HepG2 (cell line): ENCODE results near the gene SGF29. TPM values are rescaled to one million over a fixed set of nuclear protein-coding genes. Genes with fewer than 3 reads are reported as not detected.
A peak's percentile ranks its signal among the peaks of the same experiment; 100 is the strongest.

Experiments
- ATAC-seq: fragments of 200-7000 bp; cut with Tn5 transposase; 3 replicates; pipeline ENCODE4 v1.9.1; 2020; ENCODE audit warnings: mild to moderate bottlenecking, moderate library complexity
- BruUV-seq: library from RNA; stranded (reverse); fragments of 400-500 nt; replicated peaks from 2 replicates; lab custom pipeline; 2021; lab: Mats Ljungman, UMichigan
- CTCF ChIA-PET: fragments of 300-600 bp; formaldehyde crosslinking; extraction: SDS; loops from one replicate; lab custom pipeline; 2021; ENCODE audit warnings: low total read pairs, inconsistent platforms, low intra/inter-chr PET ratio; lab: Yijun Ruan, JAX
- POLR2A ChIA-PET: fragments of 350-600 bp; sonication (Branson Sonifier 250); formaldehyde crosslinking; loops from one replicate; lab custom pipeline; 2020; ENCODE audit warnings: antibody characterized with exemption, inconsistent platforms; lab: Yijun Ruan, JAX
- DNase-seq: peaks from one replicate; pipeline ENCODE4 v3.0.0-alpha.2; 2015; ENCODE audit warnings: low spot score
- FAIRE-seq: peaks from 3 replicates; lab custom pipeline; 2011; peaks lifted over from hg19 to GRCh38; lab: Jason Lieb, UNC
- H2AFZ ChIP-seq: one replicate; pipeline ENCODE4 v1.6.1; 2011; ENCODE audit warnings: low read length, inconsistent platforms
- H3K27ac ChIP-seq: fragments of 300-600 bp; 3 replicates; pipeline ENCODE4 v1.8.0; 2011; ENCODE audit warnings: mixed run types, mild to moderate bottlenecking, mixed read lengths, low read length, inconsistent platforms; ENCODE audit not compliant: insufficient read depth; ENCODE audit errors: extremely low read length
- H3K27me3 ChIP-seq, 2 experiments: fragments of 200-600 bp in 1 of 2; 2 replicates in 1 of 2; 3 replicates in 1 of 2; pipeline versions ENCODE4 v1.6.0 to v1.8.0; 2011; ENCODE audit warnings: low read length in 2 of 2, mild to moderate bottlenecking in 2 of 2, moderate library complexity in 2 of 2, inconsistent platforms in 1 of 2; ENCODE audit not compliant: insufficient read depth in 2 of 2, control insufficient read depth in 1 of 2
- H3K36me3 ChIP-seq, 2 experiments: fragments of 200-600 bp in 1 of 2; replicated peaks in 1 of 2; 2 replicates in 1 of 2; 3 replicates in 1 of 2; pipeline versions ENCODE4 v1.5.1 to v1.8.0; 2011; ENCODE audit warnings: low read length in 2 of 2, inconsistent platforms in 1 of 2; ENCODE audit not compliant: insufficient read depth in 2 of 2, control insufficient read depth in 1 of 2
- H3K4me1 ChIP-seq: 2 replicates; pipeline ENCODE4 v1.5.1; 2012; ENCODE audit warnings: low read length, inconsistent platforms; ENCODE audit not compliant: insufficient read depth
- H3K4me2 ChIP-seq: 2 replicates; pipeline ENCODE4 v1.6.0; 2011; ENCODE audit warnings: low read depth, low read length, inconsistent platforms
- H3K4me3 ChIP-seq, 3 experiments: fragments of 200-600 bp in 1 of 3; sonication (generic), shearing (Covaris generic) in 1 of 3; replicated peaks in 1 of 3; 2 replicates each; pipeline ENCODE4 v1.5.1; 2011 to 2016; ENCODE audit warnings: low read length in 3 of 3, inconsistent platforms in 2 of 3, low read depth in 2 of 3, mild to moderate bottlenecking in 2 of 3, control low read depth in 1 of 3, mixed read lengths in 1 of 3; ENCODE audit not compliant: insufficient read depth in 1 of 3
- H3K79me2 ChIP-seq: one replicate; pipeline ENCODE4 v1.6.1; 2011; ENCODE audit warnings: low read length, inconsistent platforms; ENCODE audit not compliant: insufficient read depth
- H3K9ac ChIP-seq: 2 replicates; pipeline ENCODE4 v1.6.0; 2011; ENCODE audit warnings: mild to moderate bottlenecking, low read depth, low read length, inconsistent platforms; ENCODE audit not compliant: insufficient read depth
- H3K9me3 ChIP-seq: 2 replicates; pipeline ENCODE4 v1.5.1; 2012; ENCODE audit warnings: mild to moderate bottlenecking, low read length
- H4K20me1 ChIP-seq: 2 replicates; pipeline ENCODE4 v1.6.0; 2011; ENCODE audit warnings: inconsistent platforms, mild to moderate bottlenecking, low read length, moderate library complexity; ENCODE audit not compliant: insufficient read depth
- FOSL1 ChIP-seq: sonication (generic); formaldehyde crosslinking; IDR thresholded peaks from 2 replicates; pipeline ENCODE4 v1.9.0; 2021; ENCODE audit warnings: missing genetic modification reagents, borderline replicate concordance
- PTBP1 ChIP-seq: fragments of 200-400 bp; formaldehyde crosslinking; IDR thresholded peaks from 2 replicates; pipeline ENCODE4 v1.6.1; 2018; ENCODE audit warnings: low read length, low read depth; ENCODE audit not compliant: poor library complexity, severe bottlenecking
- RBFOX2 ChIP-seq: fragments of 200-400 bp; formaldehyde crosslinking; IDR thresholded peaks from 2 replicates; pipeline ENCODE4 v1.6.1; 2017; ENCODE audit warnings: low read depth, mild to moderate bottlenecking, low read length
- RXRA ChIP-seq: sonication (generic); formaldehyde crosslinking; IDR thresholded peaks from 2 replicates; pipeline ENCODE4 v1.5.1; 2020; ENCODE audit warnings: missing genetic modification reagents
- SRSF4 ChIP-seq: fragments of 200-400 bp; formaldehyde crosslinking; IDR thresholded peaks from one replicate; pipeline ENCODE4 v1.6.1; 2018; ENCODE audit warnings: mild to moderate bottlenecking, low read depth, low read length, moderate library complexity; ENCODE audit not compliant: poor library complexity, severe bottlenecking
- ZFX ChIP-seq: sonication (generic); formaldehyde crosslinking; IDR thresholded peaks from 2 replicates; pipeline ENCODE4 v1.4.0; 2020; ENCODE audit warnings: mild to moderate bottlenecking, low read depth, missing genetic modification reagents, moderate library complexity
- ZNF615 ChIP-seq: sonication (generic); formaldehyde crosslinking; IDR thresholded peaks from 2 replicates; pipeline ENCODE4 v1.5.0; 2020; ENCODE audit warnings: mild to moderate bottlenecking, missing genetic modification reagents, borderline replicate concordance
- ZNF878 ChIP-seq: sonication (generic); formaldehyde crosslinking; IDR thresholded peaks from 2 replicates; pipeline ENCODE4 v1.8.1; 2023; ENCODE audit warnings: mild to moderate bottlenecking, missing genetic modification reagents, moderate library complexity
- ZNF891 ChIP-seq: sonication (generic); formaldehyde crosslinking; IDR thresholded peaks from 2 replicates; pipeline ENCODE4 v1.5.0; 2020; ENCODE audit warnings: mild to moderate bottlenecking, missing genetic modification reagents
- ZSCAN22 ChIP-seq: sonication (generic); formaldehyde crosslinking; IDR thresholded peaks from 2 replicates; pipeline ENCODE4 v1.4.0; 2020; ENCODE audit warnings: mild to moderate bottlenecking, missing genetic modification reagents
- ZUFSP ChIP-seq: sonication (generic); formaldehyde crosslinking; IDR thresholded peaks from 2 replicates; pipeline ENCODE4 v1.9.0; 2021; ENCODE audit warnings: missing genetic modification reagents, mild to moderate bottlenecking, borderline replicate concordance
- WGBS: methylation state at CpG from one replicate; pipeline ENCODE4 v1.1.6; 2017; ENCODE audit warnings: low lambda C conversion rate; 5-methylcytosine and 5-hydroxymethylcytosine counted together
- in situ Hi-C: cut with HindIII; loops from 2 replicates; pipeline ENCODE4 v1.10.0; 2017; ENCODE audit warnings: low pct_unique_long_range_greater_than_20kb; ENCODE audit not compliant: extremely low pct_ligation_motif_present
- intact Hi-C: fragments of 100-400 bp; cut with micrococcal nuclease; formaldehyde crosslinking; loops from one replicate; pipeline ENCODE4 v1.10.0; 2022; ENCODE audit not compliant: unreplicated experiment
- polyA plus RNA-seq, 8 experiments: library from polyadenylated mRNA; depleted of rRNA in 3 of 8; stranded (reverse) in 7 of 8; unstranded in 1 of 8; fragments of >200 nt; fragmentation: Illumina TruSeq in 4 of 8; extraction: Trizol in 4 of 8; gene quantifications; 2 replicates each; pipeline versions ENCODE4 v1.2.1 to v1.2.3, GENCODE V29; 2011 to 2016; ENCODE audit warnings: low read depth in 4 of 8, missing spikeins in 1 of 8, mixed read lengths in 1 of 8; ENCODE audit not compliant: insufficient read depth in 1 of 8
- total RNA-seq, 5 experiments: library from RNA; depleted of rRNA; stranded (reverse); fragments of >200 nt; fragmentation: Illumina TruSeq; extraction: Trizol; gene quantifications; 2 replicates each; pipeline ENCODE4 v1.2.3, GENCODE V29; 2016; ENCODE audit warnings: low read depth in 1 of 5
- TF ChIP-seq, protein P1 (sequence below): sonication (generic); formaldehyde crosslinking; IDR thresholded peaks from 2 replicates; pipeline ENCODE4 v1.9.0; 2022; ENCODE audit warnings: low read depth, missing genetic modification reagents
- TF ChIP-seq, protein P2 (sequence below): sonication (generic); formaldehyde crosslinking; IDR thresholded peaks from 2 replicates; pipeline ENCODE4 v1.4.0; 2020; ENCODE audit warnings: mild to moderate bottlenecking, missing genetic modification reagents
- TF ChIP-seq, protein P3 (sequence below): sonication (generic); formaldehyde crosslinking; IDR thresholded peaks from 2 replicates; pipeline ENCODE4 v1.4.0; 2020; ENCODE audit warnings: mild to moderate bottlenecking, missing genetic modification reagents

The SGF29 gene
- total and polyA plus RNA-seq, 2 of the 13 experiments (the other 11 are each of a cell fraction or from before 2014, with no cell fraction given), result 5.0 to 29.4 TPM

- TF ChIP-seq, protein P1, sequence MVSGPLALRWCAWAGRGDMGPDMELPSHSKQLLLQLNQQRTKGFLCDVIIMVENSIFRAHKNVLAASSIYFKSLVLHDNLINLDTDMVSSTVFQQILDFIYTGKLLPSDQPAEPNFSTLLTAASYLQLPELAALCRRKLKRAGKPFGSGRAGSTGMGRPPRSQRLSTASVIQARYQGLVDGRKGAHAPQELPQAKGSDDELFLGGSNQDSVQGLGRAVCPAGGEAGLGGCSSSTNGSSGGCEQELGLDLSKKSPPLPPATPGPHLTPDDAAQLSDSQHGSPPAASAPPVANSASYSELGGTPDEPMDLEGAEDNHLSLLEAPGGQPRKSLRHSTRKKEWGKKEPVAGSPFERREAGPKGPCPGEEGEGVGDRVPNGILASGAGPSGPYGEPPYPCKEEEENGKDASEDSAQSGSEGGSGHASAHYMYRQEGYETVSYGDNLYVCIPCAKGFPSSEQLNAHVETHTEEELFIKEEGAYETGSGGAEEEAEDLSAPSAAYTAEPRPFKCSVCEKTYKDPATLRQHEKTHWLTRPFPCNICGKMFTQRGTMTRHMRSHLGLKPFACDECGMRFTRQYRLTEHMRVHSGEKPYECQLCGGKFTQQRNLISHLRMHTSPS (CRISPR knock-in tag), result no peak; the same call in 1 of the 2 replicates
These were observed 42.5 kb downstream of the SGF29 start (continued) for GRCh38 chr16:28596115-28596630.

GRCh38 chr16:28596840-28597691 lies 43.3 kb downstream of the SGF29 start, which contains the start of gene SULT1A2:
TSS of gene SULT1A2 (minus strand) at chr16:28597050. CDS start at chr16:28595930, 1,120 bp downstream.
- in situ Hi-C loops, result no loop called here
- Histone ChIP-seq H4K20me1 (no peaks in the 10 kb centered on the region), H3K4me3 (peak within 1 kb of the TSS; percentile 66 to 80 (median 69)), H3K36me3 (peaks cover 0 to 6% of the 10 kb centered on the region in 2 experiments; a peak in 2 of 5 replicates), H3K27me3 (no peaks in the 10 kb centered on the region), H3K9ac (peak within 1 kb of the TSS; percentile 74), H3K4me2 (peak within 1 kb of the TSS; percentile 88), H3K27ac (peak within 1 kb of the TSS; percentile 81), H3K9me3 (no peaks in the 10 kb centered on the region), H2AFZ (no peak within 1 kb of the TSS), H3K4me1 (peaks cover 50% of the 10 kb centered on the region), H3K79me2 (peaks cover 6% of the 10 kb centered on the region)
- 0% methylated on average over 11 of the region's 11 CpGs for WGBS
- CTCF ChIA-PET, result interaction anchor here (1.7 kb wide), 1 partner anchor 19 kb away, joined by 5 read pairs; no protein-coding TSS in a partner anchor
- POLR2A ChIA-PET, result interaction anchor here (0.9 to 3.3 kb wide), 13 partner anchors 10 to 339 kb away, joined by 3 to 175 read pairs (median 7); partner anchors contain the start of genes CLN3, NUPR1, SGF29 and SULT1A1
- DNase-seq, result peak; percentile 83
- intact Hi-C loops, result no loop called here
- ATAC-seq, result peak; percentile 58
- TSS peak; percentile 57 for BruUV-seq
- peak; percentile 44 for FAIRE-seq
- TF ChIP-seq PTBP1, result no peak
- no peak for TF ChIP-seq ZNF615
- TF ChIP-seq, protein P2, sequence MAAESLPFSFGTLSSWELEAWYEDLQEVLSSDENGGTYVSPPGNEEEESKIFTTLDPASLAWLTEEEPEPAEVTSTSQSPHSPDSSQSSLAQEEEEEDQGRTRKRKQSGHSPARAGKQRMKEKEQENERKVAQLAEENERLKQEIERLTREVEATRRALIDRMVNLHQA (CRISPR knock-in tag), result no peak
- peak; percentile 53 for TF ChIP-seq ZFX (CRISPR knock-in tag)
- TF ChIP-seq RXRA (CRISPR knock-in tag), result peak; percentile 71; the same call in 1 of the 2 replicates
- TF ChIP-seq, protein P3, sequence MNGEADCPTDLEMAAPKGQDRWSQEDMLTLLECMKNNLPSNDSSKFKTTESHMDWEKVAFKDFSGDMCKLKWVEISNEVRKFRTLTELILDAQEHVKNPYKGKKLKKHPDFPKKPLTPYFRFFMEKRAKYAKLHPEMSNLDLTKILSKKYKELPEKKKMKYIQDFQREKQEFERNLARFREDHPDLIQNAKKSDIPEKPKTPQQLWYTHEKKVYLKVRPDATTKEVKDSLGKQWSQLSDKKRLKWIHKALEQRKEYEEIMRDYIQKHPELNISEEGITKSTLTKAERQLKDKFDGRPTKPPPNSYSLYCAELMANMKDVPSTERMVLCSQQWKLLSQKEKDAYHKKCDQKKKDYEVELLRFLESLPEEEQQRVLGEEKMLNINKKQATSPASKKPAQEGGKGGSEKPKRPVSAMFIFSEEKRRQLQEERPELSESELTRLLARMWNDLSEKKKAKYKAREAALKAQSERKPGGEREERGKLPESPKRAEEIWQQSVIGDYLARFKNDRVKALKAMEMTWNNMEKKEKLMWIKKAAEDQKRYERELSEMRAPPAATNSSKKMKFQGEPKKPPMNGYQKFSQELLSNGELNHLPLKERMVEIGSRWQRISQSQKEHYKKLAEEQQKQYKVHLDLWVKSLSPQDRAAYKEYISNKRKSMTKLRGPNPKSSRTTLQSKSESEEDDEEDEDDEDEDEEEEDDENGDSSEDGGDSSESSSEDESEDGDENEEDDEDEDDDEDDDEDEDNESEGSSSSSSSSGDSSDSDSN (CRISPR knock-in tag), result peak; percentile 46
- TF ChIP-seq FOSL1 (CRISPR knock-in tag), result no peak
- TF ChIP-seq ZNF878 (CRISPR knock-in tag), result no peak
- no peak for TF ChIP-seq ZUFSP (CRISPR knock-in tag)
- no peak for TF ChIP-seq ZNF891 (CRISPR knock-in tag)
- TF ChIP-seq ZSCAN22 (CRISPR knock-in tag), result no peak
- peak; percentile 20; the same call in 1 of the 2 replicates for TF ChIP-seq RBFOX2
- TF ChIP-seq SRSF4, result no peak
